A673 (cell line): ENCODE data around the gene MEGF11. TPM values are rescaled to one million over a fixed set of nuclear protein-coding genes. Genes with fewer than 3 reads are reported as not detected.

Experiments used
- BruUV-seq: library from RNA; stranded (reverse); fragments of 400-500 nt; replicated peaks from 2 replicates; lab custom pipeline; 2021; lab: Mats Ljungman, UMichigan
- CTCF ChIA-PET: fragments of 300-600 bp; sonication (Branson Sonifier 250); formaldehyde crosslinking; loops from one replicate; lab custom pipeline; 2022; ENCODE audit warnings: antibody characterized with exemption; lab: Charles Lee
- POLR2A ChIA-PET: fragments of 300-600 bp; sonication (Branson Sonifier 250); formaldehyde crosslinking; loops from one replicate; lab custom pipeline; 2022; ENCODE audit warnings: antibody characterized with exemption; ENCODE audit not compliant: low non-redundant PET; lab: Charles Lee
- DNase-seq: peaks from one replicate; pipeline ENCODE4 v3.0.0-alpha.2; 2015; ENCODE audit warnings: low spot score
- H3K27ac ChIP-seq: fragments of 200-600 bp; sonication (generic); 2 replicates; pipeline ENCODE4 v1.5.1; 2016; ENCODE audit warnings: mixed run types, low read depth, mild to moderate bottlenecking, mixed read lengths, antibody characterized with exemption, low read length; ENCODE audit not compliant: poor library complexity, severe bottlenecking
- H3K27me3 ChIP-seq: fragments of 200-600 bp; sonication (generic); replicated peaks from 2 replicates; pipeline ENCODE4 v1.6.1; 2017; ENCODE audit warnings: mixed run types, low read depth, mild to moderate bottlenecking, mixed read lengths, antibody characterized with exemption, low read length; ENCODE audit not compliant: insufficient read depth, poor library complexity
- H3K36me3 ChIP-seq: fragments of 200-600 bp; sonication (generic); 2 replicates; pipeline ENCODE4 v1.6.1; 2016; ENCODE audit warnings: mixed run types, mild to moderate bottlenecking, mixed read lengths, antibody characterized with exemption, low read length; ENCODE audit not compliant: insufficient read depth, poor library complexity, severe bottlenecking
- H3K4me1 ChIP-seq: fragments of 200-600 bp; sonication (generic); 2 replicates; pipeline ENCODE4 v1.6.1; 2017; ENCODE audit warnings: mixed run types, mild to moderate bottlenecking, mixed read lengths, antibody characterized with exemption, low read length; ENCODE audit not compliant: insufficient read depth, poor library complexity, severe bottlenecking
- H3K4me3 ChIP-seq: fragments of 200-600 bp; sonication (generic); 2 replicates; pipeline ENCODE4 v1.5.1; 2016; ENCODE audit warnings: low read depth, mixed run types, mild to moderate bottlenecking, mixed read lengths, low read length; ENCODE audit not compliant: poor library complexity, severe bottlenecking
- H3K9me3 ChIP-seq: fragments of 200-600 bp; sonication (generic); 2 replicates; pipeline ENCODE4 v1.6.1; 2016; ENCODE audit warnings: mixed run types, low read depth, mild to moderate bottlenecking, mixed read lengths, antibody characterized with exemption, low read length; ENCODE audit not compliant: poor library complexity, severe bottlenecking
- EZH2 ChIP-seq: fragments of 200-600 bp; sonication (generic); IDR thresholded peaks from 2 replicates; pipeline ENCODE4 v1.6.1; 2017; ENCODE audit warnings: borderline replicate concordance, low read depth, mild to moderate bottlenecking, mixed read lengths, antibody characterized with exemption, low read length; ENCODE audit not compliant: poor library complexity, severe bottlenecking
- intact Hi-C: fragments of 100-400 bp; cut with micrococcal nuclease; formaldehyde crosslinking; loops from one replicate; pipeline ENCODE4 v1.10.0; 2022; ENCODE audit not compliant: unreplicated experiment
- total RNA-seq: library from RNA; stranded (reverse); gene quantifications from 2 replicates; pipeline ENCODE4 v1.2.3, GENCODE V29; 2021
- TF ChIP-seq, protein P1 (sequence below): fragments of 300-800, 200-600 bp; sonication (generic); conservative IDR thresholded peaks from 2 replicates; pipeline ENCODE4 v1.5.1; 2017; ENCODE audit warnings: low read depth, mild to moderate bottlenecking, antibody characterized with exemption, low read length, moderate library complexity, mixed read lengths

MEGF11 gene
- total RNA-seq, 1 experiment from 2014 or later, result 0.43 TPM

DNA sequence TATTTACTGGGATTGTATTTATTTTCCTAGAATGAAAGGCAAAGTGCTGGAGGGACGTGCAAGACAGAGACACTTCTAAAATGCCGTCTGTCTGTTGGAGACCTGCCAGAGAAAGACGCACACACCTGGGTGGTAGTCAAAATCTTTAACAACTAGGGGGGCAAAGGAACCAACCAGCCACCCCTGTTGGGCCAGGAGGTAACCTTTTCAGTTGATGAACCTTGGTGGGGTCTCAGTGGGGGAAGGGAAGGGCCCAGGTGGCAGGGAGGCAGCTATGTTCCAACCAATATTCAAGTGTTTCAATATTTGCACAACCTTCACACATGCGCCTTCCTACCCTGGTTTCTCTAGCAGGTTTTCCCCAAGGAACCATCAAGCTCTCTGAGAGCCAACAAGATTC, 99.0 kb downstream of the MEGF11 start:
- intact Hi-C loops, result no loop called here
- CTCF ChIA-PET, result no interaction called here
- POLR2A ChIA-PET, result no interaction called here

DNA sequence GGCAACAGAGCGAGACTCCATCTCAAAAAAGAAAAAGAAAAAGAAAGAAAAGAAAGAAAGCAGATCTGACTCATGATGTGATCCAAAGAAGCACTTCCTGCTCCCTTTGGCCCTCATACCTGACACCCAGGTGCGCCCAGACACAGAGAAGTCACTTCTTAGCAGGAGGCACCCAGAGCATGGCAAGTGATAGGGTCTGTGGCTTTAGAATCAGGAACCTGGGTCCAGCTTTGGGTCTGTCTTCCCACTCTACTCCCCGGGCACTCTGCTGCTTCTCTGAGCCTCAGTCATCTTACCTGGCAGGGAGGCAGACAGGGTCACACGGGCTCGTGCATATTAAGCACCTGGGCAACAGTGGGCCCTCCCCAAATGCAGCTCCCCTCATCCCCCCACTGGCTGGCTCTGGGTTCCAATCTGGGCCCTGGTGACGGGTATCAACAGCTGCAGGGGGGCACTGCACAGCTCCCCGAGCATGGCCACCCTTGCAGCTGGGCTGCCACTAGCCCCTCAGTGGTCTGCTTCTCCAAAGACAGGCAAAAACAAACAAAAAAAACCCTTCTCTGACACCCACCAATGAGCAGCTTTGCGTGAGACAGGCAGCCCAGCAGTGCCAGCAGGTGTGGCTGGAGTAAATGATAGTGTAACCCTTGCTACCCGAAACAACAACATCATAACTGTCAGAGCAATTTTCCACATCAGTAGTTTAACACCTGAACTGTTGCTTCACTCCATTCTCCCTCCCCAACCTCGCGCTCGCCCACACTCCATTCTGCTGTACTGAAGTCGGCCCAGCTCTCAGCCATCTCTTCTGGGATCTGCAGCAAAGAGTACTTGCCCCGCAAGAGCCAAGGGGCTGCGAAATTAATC, 99.8 kb downstream of the MEGF11 start:
- no peak for DNase-seq
- Histone ChIP-seq H3K4me3 (no peak overlapping the region), H3K4me1 (no peaks in the 10 kb centered on the region), H3K9me3 (no peaks in the 10 kb centered on the region), H3K27me3 (peaks cover 83% of the 10 kb centered on the region), H3K36me3 (no peaks in the 10 kb centered on the region), H3K27ac (no peak overlapping the region)
- BruUV-seq, result no TSS peak
- ChIA-PET CTCF (interaction anchor here (0.5 kb wide), 1 partner anchor 133 kb away, joined by 3 read pairs; no protein-coding TSS in a partner anchor), POLR2A (no interaction called here)
- intact Hi-C loops, result no loop called here
- TF ChIP-seq EZH2, result no peak

More for the DNA sequence above, 99.0 kb downstream of the MEGF11 start:
- no TSS peak for BruUV-seq
- Histone ChIP-seq H3K4me3 (no peak overlapping the region), H3K4me1 (no peaks in the 10 kb centered on the region), H3K36me3 (no peaks in the 10 kb centered on the region), H3K27ac (no peak overlapping the region), H3K27me3 (peaks cover 83% of the 10 kb centered on the region), H3K9me3 (no peaks in the 10 kb centered on the region)
- TF ChIP-seq, protein P1, sequence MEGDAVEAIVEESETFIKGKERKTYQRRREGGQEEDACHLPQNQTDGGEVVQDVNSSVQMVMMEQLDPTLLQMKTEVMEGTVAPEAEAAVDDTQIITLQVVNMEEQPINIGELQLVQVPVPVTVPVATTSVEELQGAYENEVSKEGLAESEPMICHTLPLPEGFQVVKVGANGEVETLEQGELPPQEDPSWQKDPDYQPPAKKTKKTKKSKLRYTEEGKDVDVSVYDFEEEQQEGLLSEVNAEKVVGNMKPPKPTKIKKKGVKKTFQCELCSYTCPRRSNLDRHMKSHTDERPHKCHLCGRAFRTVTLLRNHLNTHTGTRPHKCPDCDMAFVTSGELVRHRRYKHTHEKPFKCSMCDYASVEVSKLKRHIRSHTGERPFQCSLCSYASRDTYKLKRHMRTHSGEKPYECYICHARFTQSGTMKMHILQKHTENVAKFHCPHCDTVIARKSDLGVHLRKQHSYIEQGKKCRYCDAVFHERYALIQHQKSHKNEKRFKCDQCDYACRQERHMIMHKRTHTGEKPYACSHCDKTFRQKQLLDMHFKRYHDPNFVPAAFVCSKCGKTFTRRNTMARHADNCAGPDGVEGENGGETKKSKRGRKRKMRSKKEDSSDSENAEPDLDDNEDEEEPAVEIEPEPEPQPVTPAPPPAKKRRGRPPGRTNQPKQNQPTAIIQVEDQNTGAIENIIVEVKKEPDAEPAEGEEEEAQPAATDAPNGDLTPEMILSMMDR, result no peak
- TF ChIP-seq EZH2, result no peak
- DNase-seq, result no peak

- Histone ChIP-seq H3K27me3 (peaks cover 72% of the 10 kb centered on the region), H3K36me3 (no peaks in the 10 kb centered on the region), H3K4me3 (no peak overlapping the region), H3K4me1 (no peaks in the 10 kb centered on the region), H3K27ac (no peak overlapping the region), H3K9me3 (no peaks in the 10 kb centered on the region)
- no peak for DNase-seq
- ChIA-PET CTCF (no interaction called here), POLR2A (no interaction called here)
- no TSS peak for BruUV-seq
- intact Hi-C loops, result no loop called here
- TF ChIP-seq EZH2, result no peak
- TF ChIP-seq, protein P1, result no peak
Observed at GRCh38 chr15:66152650-66153049, 100.9 kb downstream of the MEGF11 start.
